Upper lobe of right lung (tissue), 1 donor: ENCODE results near the gene PRIMPOL. TPM values are rescaled to one million over a fixed set of nuclear protein-coding genes. Genes with fewer than 3 reads are reported as not detected.

Experiments
- ATAC-seq: fragments of 200-7000 bp; cut with Tn5 transposase; one replicate; pipeline ENCODE4 v1.9.1; 2020; ENCODE audit warnings: mild to moderate bottlenecking, moderate library complexity
- DNase-seq: peaks from one replicate; pipeline ENCODE4 v3.0.0-alpha.2; 2020
- H3K27ac ChIP-seq: fragments of 200-600 bp; one replicate; pipeline ENCODE4 v1.8.0; 2022
- H3K27me3 ChIP-seq: fragments of 200-600 bp; one replicate; pipeline ENCODE4 v1.8.0; 2022; ENCODE audit warnings: mild to moderate bottlenecking
- H3K36me3 ChIP-seq: fragments of 200-600 bp; one replicate; pipeline ENCODE4 v1.8.0; 2022
- H3K4me1 ChIP-seq: fragments of 200-600 bp; one replicate; pipeline ENCODE4 v1.8.0; 2022
- H3K4me3 ChIP-seq: fragments of 200-600 bp; one replicate; pipeline ENCODE4 v1.8.0; 2022; ENCODE audit warnings: mild to moderate bottlenecking
- H3K9me3 ChIP-seq: fragments of 200-600 bp; one replicate; pipeline ENCODE4 v1.8.0; 2022
- CTCF ChIP-seq: fragments of 200-600 bp; IDR thresholded peaks from one replicate; pipeline ENCODE4 v1.8.0; 2022; ENCODE audit warnings: antibody characterized with exemption
- intact Hi-C: fragments of 100-400 bp; cut with DNase I; formaldehyde crosslinking; loops from one replicate; pipeline ENCODE4 v1.11.0; 2022
- total RNA-seq: library from RNA; stranded (reverse); fragmentation: NEBNext Ultra II Directional; extraction: Animal tissue kit (Norgen Biotek cat#: 25700); gene quantifications from one replicate; pipeline ENCODE4 v1.2.1, GENCODE V29; 2021
- donor health status: DM: no; HTN: yes; CAD: no; lungs with severe emphysema.

The PRIMPOL gene
- total RNA-seq, 1 donor from 2014 or later: 14.4 TPM

- H3K9me3 ChIP-seq: no peaks in the 10 kb centered on the region
- TF ChIP-seq CTCF: no peak
Measured at GRCh38 chr4:184727430-184727829, 77.9 kb downstream of the PRIMPOL start.

GRCh38 chr4:184728858-184729257 lies 79.3 kb downstream of the PRIMPOL start:
- H3K36me3 ChIP-seq: no peaks in the 10 kb centered on the region
- no peaks in the 10 kb centered on the region for H3K27me3 ChIP-seq
- no peak for TF ChIP-seq CTCF
- DNase-seq: no peak
- no peak overlapping the region for H3K4me3 ChIP-seq
- intact Hi-C loops: no loop called here
- H3K27ac ChIP-seq: no peak overlapping the region
- H3K9me3 ChIP-seq: no peaks in the 10 kb centered on the region
- peaks cover 6% of the 10 kb centered on the region for H3K4me1 ChIP-seq
- ATAC-seq: no peak

More at GRCh38 chr4:184727430-184727829, 77.9 kb downstream of the PRIMPOL start:
- H3K27ac ChIP-seq: no peak overlapping the region
- no peaks in the 10 kb centered on the region for H3K27me3 ChIP-seq
- no peak overlapping the region for H3K4me3 ChIP-seq
- no peak for DNase-seq
- ATAC-seq: no peak
- H3K4me1 ChIP-seq: no peaks in the 10 kb centered on the region
- intact Hi-C loops: no loop called here
- no peaks in the 10 kb centered on the region for H3K36me3 ChIP-seq

GRCh38 chr4:184729946-184730345 lies 80.4 kb downstream of the PRIMPOL start:
- ATAC-seq: no peak
- H3K4me3 ChIP-seq: no peak overlapping the region
- H3K27me3 ChIP-seq: no peaks in the 10 kb centered on the region
- intact Hi-C loops: no loop called here
- DNase-seq: no peak
- no peak overlapping the region for H3K27ac ChIP-seq
- peaks cover 6% of the 10 kb centered on the region for H3K4me1 ChIP-seq
- no peaks in the 10 kb centered on the region for H3K9me3 ChIP-seq
- H3K36me3 ChIP-seq: no peaks in the 10 kb centered on the region
- TF ChIP-seq CTCF: no peak

- intact Hi-C loops: no loop called here
- Histone ChIP-seq H3K9me3 (no peaks in the 10 kb centered on the region), H3K36me3 (no peaks in the 10 kb centered on the region), H3K4me1 (peaks cover 6% of the 10 kb centered on the region), H3K27me3 (no peaks in the 10 kb centered on the region), H3K27ac (no peak overlapping the region), H3K4me3 (no peak overlapping the region)
- DNase-seq (no peak), ATAC-seq (no peak)
- no peak for TF ChIP-seq CTCF
Measured at GRCh38 chr4:184731056-184731455, 81.5 kb downstream of the PRIMPOL start.

GRCh38 chr4:184732126-184732525 lies 82.6 kb downstream of the PRIMPOL start:
- no peak for TF ChIP-seq CTCF
- H3K9me3 ChIP-seq: no peaks in the 10 kb centered on the region
- peaks cover 6% of the 10 kb centered on the region for H3K4me1 ChIP-seq
- H3K27me3 ChIP-seq: no peaks in the 10 kb centered on the region
- ATAC-seq (peak; percentile 3), DNase-seq (no peak)
- intact Hi-C loops: no loop called here
- no peak overlapping the region for H3K27ac ChIP-seq
- no peaks in the 10 kb centered on the region for H3K36me3 ChIP-seq
- H3K4me3 ChIP-seq: no peak overlapping the region
